Kidney capillary endothelial cell (primary cell): Measurements from ENCODE around the gene PPIF.
A peak's percentile ranks its signal among the peaks of the same experiment; 100 is the strongest.

Experiments
- DNase-seq: peaks from one replicate; pipeline ENCODE4 v3.0.0-alpha.2; 2018; ENCODE audit warnings: low spot score

The PPIF gene

GRCh38 chr10:79347226-79347893 is at the start of gene PPIF:
Gene PPIF, plus strand, starts transcription at chr10:79347469. Its CDS starts 80 bp downstream, at chr10:79347549.
- DNase-seq: peak; percentile 80

- DNase-seq: peak; percentile 65
These were observed 48.6 kb upstream of the PPIF start for GRCh38 chr10:79298403-79299244.

GRCh38 chr10:79299397-79300241 is 47.6 kb upstream of the PPIF start:
- DNase-seq: no peak

GRCh38 chr10:79300711-79301110 is 46.6 kb upstream of the PPIF start:
- no peak for DNase-seq

GRCh38 chr10:79301754-79302530 is 45.3 kb upstream of the PPIF start:
- DNase-seq: no peak

- DNase-seq: no peak
These were observed 43.4 kb upstream of the PPIF start for GRCh38 chr10:79303631-79304478.

GRCh38 chr10:79304479-79305087 is 42.7 kb upstream of the PPIF start:
- no peak for DNase-seq

- no peak for DNase-seq
These were observed 41.8 kb upstream of the PPIF start for GRCh38 chr10:79305515-79305914.

GRCh38 chr10:79305988-79306387 is 41.3 kb upstream of the PPIF start:
- DNase-seq: no peak

GRCh38 chr10:79306644-79307220 is 40.5 kb upstream of the PPIF start:
- no peak for DNase-seq

- DNase-seq: no peak
These were observed 39.3 kb upstream of the PPIF start for GRCh38 chr10:79308016-79308415.

GRCh38 chr10:79308969-79309665 is 38.2 kb upstream of the PPIF start:
- DNase-seq: no peak

- no peak for DNase-seq
These were observed 36.9 kb upstream of the PPIF start for GRCh38 chr10:79310200-79310865.

GRCh38 chr10:79310911-79311573 is 36.2 kb upstream of the PPIF start:
- DNase-seq: no peak

GRCh38 chr10:79311581-79312407 is 35.5 kb upstream of the PPIF start:
- DNase-seq: no peak

GRCh38 chr10:79312601-79313187 is 34.6 kb upstream of the PPIF start:
- no peak for DNase-seq

GRCh38 chr10:79313320-79313719 is 33.9 kb upstream of the PPIF start:
- no peak for DNase-seq
